Epidermal melanocyte (primary cell): ENCODE measurements around the gene UXT.

Source experiments
- DNase-seq: peaks from one replicate; pipeline ENCODE4 v3.0.0; 2011; ENCODE audit warnings: low spot score; ENCODE audit not compliant: insufficient read length

The UXT gene

DNA sequence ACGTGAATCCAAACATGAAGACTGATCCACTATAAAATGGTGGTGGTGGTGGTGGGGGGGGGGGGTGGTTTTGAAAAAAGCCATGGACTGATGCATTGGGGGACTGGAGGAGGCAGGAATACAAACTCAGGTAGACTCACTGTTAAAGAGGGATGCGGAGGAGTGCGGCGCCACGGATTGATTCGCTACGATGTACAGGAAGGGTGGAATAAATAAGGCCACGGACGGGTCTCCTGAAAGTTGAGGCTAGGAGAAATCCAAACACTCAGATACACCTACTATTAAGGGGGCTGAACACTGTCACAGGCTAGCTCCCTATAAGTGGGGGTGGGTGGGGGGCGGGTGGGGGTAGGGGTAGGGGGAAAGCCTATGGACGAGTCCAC lies 9.2 kb downstream of the UXT start:
- no peak for DNase-seq

DNA sequence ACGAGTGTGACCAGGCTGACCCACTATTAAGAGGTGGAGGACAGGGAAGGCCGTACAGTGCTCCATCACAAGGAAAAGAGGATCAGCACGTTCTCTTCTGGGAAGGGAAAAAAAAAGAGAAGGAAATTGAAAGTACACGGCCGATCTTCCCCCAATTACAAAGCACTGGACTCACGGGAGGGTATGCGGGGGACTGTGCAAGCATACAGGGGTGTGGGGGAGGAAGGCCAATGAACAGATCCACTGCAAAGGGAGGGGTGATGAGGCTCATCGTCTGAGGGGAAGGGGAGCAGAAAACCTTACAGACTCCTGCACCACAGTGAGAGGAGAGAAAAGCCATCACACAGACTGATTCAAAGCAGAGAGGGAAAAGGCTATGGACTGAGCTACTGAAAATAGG lies 9.7 kb downstream of the UXT start:
- DNase-seq, result no peak

DNA sequence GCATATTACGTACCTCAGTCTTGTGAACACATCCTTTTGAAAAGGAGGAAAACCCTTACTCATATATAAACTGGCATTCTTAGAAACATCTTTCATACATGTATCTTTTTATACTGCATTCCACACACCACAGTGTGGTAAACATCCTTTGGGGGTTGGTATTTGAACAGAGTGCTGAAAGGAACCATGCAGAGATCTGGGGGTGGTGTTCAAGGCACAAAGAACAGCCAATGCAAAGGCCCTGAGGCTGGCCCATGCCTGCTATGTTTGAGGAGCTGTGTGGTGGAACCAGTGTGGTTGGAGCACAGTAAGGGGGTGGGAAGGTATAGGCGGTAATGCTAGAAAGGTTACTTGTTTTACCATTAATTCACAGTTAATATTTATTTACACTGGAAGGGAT lies 10.6 kb downstream of the UXT start:
- no peak for DNase-seq

DNA sequence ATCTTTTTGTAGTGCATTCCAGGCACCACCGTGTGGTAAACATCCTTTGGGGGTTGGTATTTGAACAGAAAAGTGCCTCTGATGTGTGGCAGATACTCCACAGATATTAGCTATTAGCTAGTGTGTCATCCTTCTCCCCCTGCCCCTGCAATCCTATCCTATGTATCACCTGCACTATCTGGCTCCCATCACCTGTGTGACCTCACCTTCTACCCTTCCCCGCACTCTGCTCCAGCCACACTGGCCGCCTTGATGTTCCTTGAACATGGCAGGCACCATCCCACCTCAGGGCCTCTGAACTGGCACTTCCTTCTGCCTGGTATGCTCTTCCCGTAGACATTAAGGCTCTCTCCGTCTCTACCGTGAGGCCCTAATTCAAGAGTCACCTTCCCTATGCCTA lies 12.3 kb downstream of the UXT start:
- no peak for DNase-seq

DNA sequence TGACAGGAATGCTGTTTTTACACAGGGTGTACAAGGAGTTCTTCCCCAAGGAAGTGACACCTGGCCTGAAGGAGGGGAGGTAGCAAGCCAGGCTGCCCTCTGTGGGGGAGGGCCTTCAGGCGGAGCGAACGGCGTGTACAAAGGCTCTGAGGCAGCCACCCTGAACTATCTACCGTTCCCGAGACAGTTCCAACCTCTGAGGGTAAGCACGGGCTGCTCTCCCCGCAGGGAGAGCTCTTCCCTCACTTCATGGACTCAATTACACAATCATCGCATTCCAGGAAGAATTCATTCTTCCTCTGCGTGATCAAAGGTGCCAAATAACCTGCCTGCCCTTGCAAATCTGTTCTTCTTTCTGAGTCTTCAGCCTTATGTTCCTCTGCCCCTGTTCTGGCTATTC lies 13.4 kb downstream of the UXT start:
- DNase-seq, result no peak

DNA sequence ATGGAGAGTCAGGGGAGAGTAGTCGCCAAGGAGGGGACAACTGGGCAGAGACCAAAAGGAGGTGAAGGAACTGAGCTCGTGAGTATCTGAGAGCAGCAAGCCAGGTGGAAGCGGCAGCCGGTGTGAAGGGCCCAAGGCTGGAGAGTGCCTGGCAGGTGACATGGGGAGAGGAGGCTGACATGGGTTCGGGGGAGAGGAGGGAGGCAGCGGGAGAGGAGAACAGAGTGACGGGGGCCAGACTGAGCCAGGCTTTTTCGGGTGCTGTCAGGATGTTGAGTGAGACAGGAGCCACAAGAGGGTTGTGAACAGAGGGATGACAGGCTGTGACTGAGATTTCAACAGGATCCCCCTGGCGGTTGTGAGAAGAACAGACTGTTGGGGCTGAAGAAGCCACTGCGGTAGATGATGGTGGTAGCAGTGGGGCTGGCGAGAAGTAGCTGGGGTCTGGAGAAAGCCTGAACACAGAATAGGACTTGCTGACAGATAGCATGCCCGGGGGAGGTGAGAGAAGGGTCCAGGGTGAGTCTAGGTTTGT lies 14.4 kb downstream of the UXT start:
- no peak for DNase-seq

DNA sequence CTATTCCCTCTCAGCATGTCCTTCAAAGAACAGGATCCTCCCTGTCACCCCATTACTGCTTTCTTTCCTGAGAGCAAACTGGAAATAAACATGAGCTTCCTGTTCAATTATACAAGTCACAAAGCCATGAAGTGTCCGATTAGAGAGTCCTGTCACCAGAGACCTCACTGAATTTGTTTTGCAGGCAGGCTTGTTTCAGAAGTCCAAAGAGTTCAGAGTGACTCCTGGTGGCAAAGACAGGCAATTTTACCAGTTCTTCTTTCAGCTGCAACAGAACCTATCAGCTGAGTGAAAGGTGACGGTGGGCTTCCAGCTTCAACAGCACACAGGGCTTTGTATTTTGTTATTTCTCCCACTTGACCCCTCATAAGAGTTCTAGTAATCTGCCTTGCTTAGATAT lies 15.1 kb downstream of the UXT start:
- DNase-seq, result no peak

DNA sequence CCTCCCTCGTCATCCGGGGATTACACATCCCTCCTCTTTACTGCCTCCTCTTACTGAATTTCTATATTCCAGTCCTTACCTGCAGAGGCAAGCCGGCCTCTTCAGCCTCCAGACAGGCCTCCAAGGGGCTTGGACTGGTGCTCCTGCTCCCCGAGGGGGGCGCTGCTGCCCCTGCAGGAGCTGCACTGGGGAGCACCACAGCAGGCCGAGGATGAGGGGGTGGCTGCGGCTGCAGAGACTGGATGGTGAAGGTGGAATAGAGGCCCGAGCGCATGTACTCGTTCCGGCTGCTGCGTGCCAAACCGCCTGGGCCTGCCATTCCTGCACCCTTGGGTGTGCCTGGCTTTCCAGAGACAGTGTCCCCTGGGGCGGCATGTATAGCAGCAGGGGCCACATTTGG lies 20.2 kb downstream of the UXT start:
- no peak for DNase-seq

DNA sequence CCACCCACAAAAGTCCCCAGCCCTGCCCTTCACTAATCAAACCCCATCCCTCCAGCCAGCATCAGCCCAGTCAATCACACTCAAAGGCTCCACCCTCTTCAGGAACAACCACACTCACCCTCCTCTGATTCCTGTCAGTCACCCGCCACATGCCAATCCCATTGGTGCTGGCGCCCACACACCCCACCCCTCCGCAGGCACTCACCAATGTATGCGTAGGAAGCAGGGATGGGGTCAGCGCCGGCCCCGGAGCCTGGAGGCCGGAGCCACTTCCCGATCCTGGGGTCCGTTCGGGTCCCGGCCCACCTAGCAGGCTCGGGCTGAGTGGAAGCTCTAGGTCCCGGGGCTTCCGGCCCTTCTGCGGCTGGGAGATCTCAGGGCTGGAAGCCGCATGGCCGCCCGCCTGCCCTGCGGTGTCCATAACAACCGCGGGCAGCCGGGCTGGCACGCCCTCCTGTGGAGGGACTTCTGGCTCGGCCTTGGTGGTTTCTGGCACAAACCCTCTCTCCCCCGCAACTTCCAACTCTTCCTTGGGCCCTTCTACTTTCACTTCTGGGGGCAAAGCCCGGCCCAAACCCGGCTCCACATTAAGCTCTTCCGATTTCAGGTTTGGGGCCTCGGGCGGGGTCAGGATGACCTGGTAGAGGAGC lies 21.3 kb downstream of the UXT start:
- DNase-seq, result no peak

DNA sequence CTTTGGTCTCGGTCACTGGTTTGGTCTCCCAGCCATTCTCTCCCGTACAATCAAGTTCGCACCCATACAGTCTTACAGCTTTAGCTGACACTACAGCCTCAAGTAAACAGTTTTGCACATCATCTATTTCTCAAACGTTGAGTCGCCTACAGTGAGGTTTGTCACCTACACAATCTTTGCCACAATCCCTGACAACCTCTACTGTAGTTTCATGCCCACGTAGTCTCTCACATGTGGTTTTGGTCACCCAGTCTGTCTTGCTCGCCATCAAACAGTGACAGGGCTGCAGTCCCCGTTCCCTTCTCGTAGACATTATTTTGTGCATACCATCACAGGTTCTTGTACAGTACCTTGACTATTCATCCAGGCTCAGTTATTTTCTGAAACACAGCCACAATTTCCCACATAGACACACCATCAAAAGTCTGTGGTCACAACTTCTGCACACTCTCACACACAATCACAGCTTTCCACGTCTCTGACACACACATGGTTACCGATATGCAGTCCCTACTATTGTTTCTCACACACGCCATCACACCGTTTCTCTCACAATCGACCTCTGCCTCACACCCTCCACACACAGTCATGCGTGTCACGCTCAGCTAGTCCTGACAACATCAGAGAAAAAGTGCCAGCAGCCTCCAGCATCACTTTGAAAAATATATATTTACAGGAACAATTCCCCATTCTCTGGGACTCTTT lies 24.0 kb downstream of the UXT start:
- no peak for DNase-seq

DNA sequence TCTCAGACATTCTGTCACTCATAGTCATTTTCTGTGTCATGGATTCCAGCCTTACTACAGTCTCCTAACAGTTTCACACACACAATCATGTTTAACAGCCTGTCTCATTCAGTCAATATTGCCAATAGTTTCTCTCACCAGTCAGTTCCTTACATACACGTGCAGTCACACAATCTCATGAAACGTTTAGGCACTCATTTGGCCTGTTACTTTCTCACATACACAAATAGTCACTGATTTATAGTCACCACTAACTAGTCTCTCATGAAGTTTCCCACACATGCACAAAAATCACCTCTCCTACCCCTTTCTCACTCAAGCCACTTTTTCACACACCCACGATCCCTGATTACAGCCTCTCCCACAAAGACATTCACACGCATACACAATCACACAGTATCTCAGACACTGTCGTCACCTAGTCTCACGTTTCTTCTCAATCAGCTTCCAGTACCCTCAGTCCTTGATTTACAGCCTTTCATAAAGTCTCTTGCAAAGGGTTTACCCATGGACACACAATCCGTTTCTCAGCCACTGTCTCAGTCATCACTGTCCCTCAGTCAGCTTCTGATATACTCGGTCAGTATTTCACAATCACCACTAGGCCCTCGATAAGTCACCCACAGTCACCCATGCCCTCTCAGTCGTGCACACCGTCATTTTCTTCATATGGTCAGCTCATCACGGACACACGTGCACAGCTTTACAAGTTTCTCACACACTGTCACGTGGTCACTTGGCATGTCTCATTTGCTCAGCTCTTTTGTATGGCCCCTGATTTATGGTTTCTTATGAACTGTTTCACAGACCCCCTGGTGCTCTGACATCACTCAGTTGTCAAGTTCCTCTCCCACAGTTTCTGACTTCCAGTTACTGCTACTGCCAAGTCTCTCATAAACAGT lies 25.0 kb downstream of the UXT start:
- DNase-seq, result no peak

DNA sequence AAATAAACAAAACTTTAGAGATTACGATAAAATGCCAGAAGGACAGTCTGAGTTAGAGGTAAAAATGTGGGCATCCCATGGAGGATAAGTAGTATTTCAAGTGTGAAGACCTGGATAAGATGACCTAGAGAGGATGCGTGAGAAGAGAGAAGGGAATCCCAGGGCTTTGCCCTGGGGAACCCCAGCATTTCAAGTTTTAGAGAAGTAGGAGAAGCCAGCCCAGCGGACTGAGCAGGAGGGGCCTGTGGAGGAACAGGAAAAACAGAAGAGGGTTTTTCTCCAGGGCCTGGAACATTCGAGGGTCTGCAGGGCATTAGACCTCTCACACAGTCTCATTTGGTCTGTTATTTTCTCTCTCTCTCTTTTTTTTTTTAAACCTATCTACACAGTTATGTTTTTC lies 26.3 kb downstream of the UXT start:
- DNase-seq, result no peak

DNA sequence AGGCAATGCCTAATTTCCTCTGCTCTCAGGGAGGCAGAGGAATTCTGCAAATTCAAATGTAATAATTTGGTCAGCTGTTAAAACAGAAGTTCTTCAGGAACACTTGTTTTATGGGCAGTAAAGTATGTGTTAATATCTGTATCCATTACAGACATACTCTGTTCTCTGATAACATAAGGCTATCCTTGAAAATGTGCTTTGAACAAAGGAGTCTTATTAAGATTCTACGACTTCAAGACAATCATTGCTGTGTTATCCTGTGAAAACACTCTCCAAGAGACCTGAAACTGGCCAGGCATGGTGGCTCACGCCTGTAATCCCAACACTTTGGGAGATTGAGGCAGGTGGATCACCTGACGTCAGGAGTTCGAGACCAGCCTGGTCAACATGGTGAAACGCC lies 27.3 kb downstream of the UXT start:
- DNase-seq, result no peak

DNA sequence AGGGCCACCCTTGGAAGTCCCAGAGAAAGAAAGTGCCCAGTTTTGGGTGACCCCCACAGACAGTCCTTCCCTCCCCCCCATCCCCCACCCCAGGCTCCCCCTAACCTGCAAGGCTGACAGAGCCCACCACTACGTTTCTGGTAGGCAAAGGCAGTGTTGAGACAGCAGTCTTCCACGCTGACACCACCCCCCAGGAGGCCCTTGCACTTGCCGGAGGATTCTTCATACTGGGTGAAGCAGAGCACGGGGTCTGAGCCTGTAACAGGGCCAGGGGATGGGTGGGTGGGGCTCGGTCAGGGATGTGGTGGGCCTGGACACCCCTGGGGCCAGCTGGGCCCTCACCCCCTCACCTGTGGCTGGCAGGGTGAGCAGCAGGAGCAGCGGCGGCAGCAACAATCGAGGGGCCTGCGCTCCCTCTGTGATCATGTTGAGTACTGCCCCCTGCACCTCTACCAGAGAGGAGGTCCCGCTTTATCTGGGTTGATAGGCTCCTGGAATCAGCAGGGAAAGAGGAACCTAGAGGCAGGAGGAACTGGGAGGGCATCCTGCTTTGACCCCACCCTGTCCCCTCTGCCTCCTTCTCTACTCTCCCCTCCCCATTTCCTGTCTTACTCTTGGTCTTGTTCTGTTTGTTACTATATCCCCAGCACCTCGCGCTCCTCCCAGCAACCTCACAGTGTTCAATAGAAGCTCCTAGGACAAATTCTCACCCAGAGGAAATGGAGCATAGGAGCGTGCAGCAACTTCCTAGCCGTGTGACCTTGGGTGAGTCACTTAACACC lies 29.4 kb downstream of the UXT start, which contains the start of gene CFP:
TSS of gene CFP (minus strand) at position 512 of the 782 bp plus-strand sequence. CDS start at position 426, 86 bp downstream.
- DNase-seq, result no peak

DNA sequence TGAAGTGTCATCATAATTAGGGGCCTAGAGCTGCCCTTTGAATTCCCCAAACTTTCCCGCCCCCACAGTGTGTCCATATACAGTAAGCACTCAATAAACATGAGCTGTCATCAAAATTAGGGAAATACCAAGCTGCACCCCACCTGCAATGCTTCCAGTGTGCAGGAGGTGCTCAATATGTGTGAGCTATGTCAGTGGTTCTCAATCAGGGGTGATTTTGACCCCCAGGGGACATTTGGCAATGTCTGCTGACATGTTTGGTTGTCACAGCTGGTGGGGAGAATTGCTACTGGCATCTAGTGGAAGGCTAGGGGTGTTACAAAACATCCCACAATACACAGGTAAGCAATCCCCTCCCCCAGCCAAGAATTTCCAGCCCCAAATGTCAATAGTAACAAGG lies 30.0 kb downstream of the UXT start:
- no peak for DNase-seq

DNA sequence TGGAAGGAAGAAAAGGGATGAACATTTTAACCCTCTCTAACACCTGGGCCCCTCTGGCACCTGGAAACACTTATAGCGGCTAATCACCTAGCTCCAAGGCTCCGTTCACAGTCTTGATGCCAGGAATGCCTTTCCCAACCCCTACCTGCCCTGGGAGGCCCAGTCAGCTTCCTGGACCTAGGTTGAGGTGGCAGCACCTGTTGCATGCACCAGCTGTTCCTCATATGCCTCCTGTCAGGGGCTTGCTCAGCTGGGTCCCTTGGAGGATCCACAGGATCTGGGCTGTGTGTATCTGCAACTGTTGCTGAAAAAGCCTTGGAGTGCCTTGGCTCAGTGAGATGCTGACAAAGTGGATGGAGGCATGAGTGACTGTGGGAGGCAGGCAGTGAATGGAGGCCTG lies 33.6 kb downstream of the UXT start:
- no peak for DNase-seq

DNA sequence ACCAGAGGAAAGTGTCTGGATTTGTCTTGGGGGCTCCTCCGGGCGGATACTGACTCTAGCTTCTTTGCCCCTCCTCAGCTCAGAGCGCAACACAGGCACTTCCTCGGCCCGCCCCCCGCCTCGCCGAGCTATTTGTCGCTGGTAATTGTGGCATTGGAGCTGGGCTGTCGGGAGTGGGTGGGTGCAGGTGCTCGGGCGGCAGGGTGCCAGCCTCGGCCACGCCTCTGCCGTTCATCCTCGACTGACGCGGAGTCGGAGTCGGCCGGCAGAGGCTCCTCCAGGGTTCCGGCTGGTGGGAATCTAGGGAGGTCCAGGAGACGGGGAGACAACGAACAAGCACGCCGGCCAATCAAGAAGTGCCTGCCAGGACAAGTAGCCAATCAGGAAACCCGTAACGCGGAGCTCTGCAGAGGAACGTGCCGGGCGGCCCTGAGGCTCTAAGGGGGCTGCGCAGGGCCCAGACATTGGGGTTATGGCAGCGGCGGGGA lies 35.4 kb downstream of the UXT start:
- peak; percentile 71 for DNase-seq

DNA sequence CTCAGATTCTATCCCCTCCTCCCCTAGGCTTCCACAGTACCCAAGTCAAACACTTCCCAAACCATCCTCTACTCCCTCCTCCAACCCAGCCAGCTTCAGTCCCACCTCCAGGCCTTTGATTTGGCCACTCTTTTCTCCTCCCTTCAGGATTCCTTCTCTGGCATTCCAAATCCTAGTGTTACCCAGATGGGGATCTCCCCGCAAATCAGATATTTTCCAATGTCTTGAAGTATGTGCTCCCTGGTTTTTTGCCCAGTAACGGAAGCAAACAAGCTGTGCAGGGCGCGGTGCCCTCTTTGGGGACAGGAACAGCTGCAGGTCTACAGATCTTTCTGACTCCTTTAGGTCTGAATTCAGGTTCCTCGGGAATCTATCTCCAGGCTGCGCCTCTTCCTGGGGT lies 37.1 kb downstream of the UXT start:
- no peak for DNase-seq

DNA sequence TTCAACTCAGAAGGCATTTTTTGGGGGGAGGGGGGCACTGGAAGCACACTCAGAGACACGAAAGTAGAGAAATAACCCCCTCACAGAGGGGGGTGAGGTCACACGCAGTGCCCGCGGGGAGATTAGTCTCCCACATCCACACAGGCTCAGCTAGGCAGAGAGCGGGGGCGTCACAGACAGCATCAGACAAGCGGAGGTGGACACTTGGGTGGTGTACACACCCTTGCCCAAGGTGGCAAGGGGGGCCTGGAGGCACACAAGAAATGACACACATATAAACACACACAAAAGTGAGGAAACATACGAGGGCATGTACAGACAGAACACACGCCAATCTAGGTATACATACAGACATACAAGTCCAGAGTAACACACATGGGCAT lies 38.7 kb downstream of the UXT start:
- DNase-seq, result no peak

DNA sequence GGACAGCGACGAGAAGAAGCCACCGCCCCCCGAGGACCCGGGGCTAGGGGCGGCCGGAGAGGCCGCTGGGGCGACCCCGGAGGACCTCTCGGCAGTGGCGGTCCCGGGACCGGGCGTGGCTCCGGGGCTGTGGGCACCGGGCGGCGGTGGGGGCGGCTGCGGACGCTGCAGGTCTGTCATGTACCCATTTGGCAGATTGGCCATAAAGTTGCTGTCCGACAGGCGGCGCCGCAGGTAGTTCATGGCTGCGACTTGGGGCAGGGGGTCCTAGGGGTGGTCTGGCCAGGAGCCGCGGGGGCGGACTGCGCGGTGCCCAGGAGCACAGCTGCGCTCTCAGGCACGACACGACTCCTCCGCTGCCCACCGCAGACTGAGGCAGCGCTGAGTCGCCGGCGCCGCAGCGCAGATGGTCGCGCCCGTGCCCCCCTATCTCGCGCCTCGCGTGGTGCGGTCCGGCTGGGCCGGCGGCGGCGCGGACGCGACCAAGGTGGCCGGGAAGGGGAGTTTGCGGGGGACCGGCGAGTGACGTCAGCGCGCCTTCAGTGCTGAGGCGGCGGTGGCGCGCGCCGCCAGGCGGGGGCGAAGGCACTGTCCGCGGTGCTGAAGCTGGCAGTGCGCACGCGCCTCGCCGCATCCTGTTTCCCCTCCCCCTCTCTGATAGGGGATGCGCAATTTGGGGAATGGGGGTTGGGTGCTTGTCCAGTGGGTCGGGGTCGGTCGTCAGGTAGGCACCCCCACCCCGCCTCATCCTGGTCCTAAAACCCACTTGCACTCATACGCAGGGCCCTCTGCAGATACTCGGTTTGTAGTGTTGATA lies 39.3 kb downstream of the UXT start, which contains the start of gene SYN1:
TSS of gene SYN1 (minus strand) at position 372 of the 817 bp plus-strand sequence. CDS start at position 243, 129 bp downstream.
- peak; percentile 74 for DNase-seq
